ENCODE results near the gene DOC2A.
"Not testable (repeated sequence)": the region's sequence is repeated elsewhere in the genome, so short reads cannot be mapped to it uniquely, and the experiment has no call there.

DOC2A gene

DNA sequence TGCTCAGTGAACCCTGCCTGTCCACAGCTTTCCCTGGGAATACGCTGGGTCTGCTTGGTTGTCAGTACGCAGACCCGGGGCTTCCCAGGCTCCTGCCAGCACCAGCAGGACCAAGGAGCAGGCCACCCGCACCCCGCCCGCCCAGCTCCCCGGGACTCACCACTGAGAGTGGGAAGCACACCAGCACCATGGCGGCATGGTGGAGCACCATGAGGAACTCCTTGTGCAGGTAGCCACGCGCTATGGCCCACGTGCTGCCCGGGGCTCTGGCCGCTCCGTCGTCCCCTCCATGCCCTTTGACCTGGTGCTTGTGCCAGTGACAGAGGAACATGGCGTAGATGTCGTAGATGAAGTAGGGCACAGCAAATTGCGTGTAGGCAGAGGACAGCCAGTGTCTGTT is 15.6 kb upstream of the DOC2A start:
- DNase-seq, result no peak

DNA sequence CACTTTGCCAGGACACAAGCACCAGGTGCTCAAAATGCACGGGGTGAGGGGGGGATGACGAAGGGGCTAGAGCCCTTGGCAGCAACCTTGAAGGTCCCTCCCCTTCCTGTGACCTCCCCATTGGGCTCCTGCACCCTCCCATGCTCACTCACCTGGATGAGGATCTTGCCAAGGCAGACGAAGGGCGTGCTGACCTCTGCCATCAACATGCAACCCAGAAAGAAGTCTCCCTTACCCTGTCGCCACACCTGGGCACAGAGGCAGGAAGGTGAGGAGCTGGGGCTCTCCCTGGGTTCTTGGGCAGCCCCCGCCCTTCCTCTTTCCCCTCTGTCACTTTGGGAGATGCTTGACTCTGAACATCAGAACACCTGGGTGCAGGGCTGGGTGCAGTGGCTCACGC is 14.7 kb upstream of the DOC2A start:
- DNase-seq, result no peak

DNA sequence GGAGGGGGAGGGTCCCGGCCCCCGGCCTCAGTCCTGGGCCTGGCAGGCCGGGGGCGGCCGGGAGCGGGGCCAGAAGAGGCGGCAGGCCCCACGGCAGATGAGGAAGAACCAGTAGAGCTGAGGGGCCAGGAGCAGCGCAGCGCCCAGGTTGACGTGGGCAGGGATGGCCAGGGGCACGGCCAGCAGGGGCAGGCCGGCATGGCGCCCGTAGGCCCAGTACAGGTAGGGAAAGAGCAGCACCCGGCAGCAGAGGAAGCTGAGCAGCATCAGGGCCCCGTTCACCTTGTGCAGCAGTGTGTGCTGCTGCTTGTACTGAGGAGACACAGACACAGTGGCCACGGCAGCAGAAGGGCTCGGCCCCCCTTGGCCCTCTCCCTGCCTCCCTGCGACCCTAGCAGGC is 14.3 kb upstream of the DOC2A start:
- DNase-seq, result no peak

DNA sequence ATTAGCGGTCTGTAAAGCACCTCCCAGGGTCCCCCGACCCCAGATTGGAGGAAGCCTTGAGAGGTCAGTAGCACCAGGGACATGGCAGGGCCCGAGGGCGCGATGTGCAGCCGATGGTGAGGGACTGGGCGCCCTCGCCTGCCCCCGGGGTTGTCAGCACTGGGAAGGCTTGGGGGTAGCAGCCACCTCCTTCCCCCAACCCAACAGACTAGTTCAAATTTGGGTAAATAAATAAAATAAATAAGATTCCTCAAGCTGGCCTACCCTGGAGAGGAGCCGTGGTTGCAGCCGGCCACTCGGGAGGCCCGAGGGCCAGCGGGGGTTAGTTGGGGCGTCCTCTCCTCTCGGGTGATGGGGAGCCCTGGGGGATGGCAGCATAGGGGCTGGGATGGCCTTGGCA is 13.6 kb upstream of the DOC2A start:
- no peak for DNase-seq

DNA sequence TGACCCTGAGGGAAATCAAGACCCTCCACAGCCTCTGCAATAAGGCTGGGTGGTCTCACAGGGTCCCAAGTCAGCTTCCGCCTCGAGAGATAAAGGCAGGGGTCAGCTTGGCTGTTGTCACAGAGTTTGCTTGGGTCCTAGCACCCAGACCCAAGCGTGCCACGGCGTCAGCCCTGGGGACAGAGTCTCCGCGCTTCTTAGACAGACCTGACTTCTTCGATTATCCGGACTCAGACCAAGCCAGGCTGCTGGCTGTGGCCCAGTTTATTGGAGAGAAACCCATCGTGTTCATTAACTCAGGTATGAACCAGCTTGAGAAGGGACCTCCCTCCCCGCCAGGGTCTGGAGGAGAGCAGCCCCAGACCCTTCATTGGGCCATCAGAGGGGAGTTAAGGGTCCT is 12.8 kb upstream of the DOC2A start:
- no peak for DNase-seq

DNA sequence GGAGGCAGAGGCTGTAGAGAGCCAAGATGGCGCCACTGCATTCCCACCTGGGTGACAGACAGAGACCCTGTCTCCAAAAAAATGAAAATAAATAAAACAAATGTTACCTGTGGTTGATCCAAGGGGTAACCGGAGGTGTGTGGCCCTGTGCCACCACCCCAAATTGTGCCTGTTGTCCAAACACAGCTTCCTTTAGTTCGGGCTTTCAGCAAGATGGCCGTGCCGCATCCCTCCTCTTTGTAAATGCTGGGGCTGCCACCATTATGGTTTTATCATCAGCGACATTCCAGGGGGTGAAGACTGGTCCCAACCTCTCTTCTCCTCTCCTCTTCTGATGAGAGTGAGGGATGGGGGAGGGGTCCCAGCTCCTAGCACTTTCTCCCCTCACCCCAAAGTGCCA is 12.1 kb upstream of the DOC2A start, which contains the start of gene C16orf92:
TSS of gene C16orf92 (plus strand) at position 312 of the 400 bp plus-strand sequence. CDS start 143 bp downstream, outside the sequence.
- no peak for DNase-seq

DNA sequence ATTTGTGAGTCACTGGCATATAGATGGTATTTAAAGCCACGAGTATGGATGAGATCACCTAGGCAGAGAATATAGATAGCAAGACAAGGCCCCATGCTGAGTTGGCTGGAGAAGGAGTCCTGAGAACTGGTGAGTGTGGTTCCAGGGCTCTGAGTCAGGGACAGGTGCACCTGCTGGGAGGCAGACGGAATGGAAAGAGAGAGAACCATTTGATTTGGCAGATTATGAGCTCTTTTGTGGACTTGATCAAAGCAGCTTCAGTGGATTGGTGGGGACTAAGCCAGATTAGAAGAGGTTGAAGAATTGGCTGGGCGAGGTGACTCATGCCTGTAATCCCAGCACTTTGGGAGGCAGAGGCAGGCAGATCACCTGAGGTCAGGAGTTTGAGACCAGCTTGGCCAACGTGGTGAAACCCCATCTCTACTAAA is 7.9 kb upstream of the DOC2A start:
- DNase-seq, result no peak

DNA sequence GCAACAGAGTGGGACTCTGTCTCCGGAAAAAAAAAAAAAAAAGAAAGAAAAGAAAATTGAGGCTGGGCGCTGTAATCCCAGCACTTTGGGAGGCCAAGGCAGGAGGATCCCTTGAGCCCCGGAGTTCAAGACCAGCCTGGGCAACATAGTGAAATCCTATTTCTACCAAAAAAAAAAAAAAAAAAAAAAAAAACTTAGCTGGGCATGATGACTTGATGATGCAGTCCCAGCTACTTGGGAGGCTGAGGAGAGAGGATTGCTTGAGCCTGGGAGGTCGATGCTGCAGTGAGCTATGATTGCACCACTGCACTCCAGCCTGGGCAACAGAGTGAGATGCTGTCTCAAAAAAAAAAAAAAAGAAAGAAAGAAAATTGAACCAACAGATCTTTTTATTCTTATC is 7.1 kb upstream of the DOC2A start:
- not testable (repeated sequence) for DNase-seq

DNA sequence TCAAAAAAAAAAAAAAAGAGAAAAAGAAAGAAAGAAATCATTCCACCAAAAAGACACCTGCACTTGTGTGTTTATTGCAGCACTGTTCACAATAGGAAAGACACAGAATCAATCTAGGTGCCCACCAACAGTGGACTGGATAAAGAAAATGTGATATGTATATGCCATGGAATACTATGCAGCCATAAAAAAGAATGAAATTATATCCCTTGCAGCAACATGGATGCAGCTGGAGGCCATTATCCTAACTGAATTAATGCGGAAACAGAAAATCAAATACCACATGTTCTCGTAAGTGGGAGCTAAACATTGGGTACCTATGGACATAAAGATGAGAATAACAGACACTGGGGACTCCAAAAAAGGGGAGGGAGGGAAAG is 6.4 kb upstream of the DOC2A start:
- no peak for DNase-seq

DNA sequence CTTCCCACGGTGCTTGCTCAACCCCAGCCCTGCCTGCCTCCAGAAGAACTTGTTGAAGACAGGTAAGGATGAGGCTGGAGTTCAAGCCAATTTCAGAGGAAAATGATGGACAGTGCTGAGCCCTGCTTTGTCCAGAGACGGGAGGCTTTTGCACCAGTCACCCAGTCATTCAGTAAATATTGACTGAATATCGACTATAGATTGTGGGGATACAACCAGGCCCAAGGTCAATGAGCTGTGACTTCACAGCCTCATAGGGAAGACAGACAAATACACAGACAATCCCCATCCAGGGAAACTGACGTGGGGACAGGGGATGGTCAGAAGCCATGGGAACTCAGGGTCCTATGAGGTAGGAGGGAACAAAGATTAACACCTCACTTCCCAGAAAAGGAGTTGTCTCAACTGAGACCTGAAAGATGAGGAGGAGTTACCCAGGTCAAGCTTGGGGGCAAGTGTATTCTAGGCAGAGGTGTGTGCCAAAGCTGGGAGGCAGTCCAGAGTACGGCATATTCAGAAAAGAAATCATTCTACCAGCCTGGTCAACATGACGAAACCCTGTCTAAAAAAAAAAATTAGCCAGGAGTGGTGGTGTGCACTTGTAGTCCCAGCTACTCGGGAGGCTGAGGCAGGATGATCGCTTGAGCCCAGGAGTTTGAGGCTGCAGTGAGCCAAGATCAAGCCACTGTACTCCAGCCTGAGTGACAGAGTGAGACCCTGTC is 5.9 kb upstream of the DOC2A start:
- DNase-seq, result no peak

DNA sequence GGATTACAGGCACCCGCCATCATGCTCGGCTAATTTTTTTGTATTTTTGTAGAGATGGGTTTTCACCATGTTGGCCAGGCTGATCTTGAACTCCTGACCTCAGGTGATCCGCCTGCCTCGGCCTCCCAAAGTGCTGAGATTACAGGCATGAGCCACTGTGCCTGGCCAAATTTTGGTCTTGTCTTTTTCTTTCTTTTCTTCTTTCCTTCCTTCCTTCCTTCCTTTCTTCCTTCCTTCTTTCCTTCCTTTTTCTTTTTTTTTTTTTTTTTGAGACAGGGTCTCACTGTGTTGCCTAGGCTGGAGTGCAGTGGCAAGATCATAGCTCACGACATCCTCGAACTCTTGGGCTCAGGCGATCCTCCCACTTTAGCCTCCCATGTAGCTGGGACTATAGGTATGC is 4.6 kb upstream of the DOC2A start:
- not testable (repeated sequence) for DNase-seq

DNA sequence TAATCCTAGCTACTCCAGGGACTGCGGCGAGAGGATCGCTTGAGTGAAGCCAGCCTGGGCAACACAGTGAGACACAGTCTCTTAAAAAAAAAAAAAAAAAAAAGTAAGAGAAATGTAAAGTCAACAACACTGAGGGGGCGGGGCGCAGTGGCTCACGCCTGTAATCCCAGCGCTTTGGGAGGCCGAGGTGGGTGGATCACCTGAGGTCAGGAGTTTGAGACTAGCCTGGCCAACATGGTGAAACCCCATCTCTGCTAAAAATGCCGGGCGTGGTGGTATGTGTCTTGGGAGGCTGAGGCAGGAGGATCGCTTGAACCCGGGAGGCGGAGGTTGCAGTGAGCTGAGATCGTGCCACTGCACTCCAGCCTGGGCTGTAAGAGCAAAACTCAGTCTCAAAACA is 1.8 kb upstream of the DOC2A start:
- not testable (repeated sequence) for DNase-seq

DNA sequence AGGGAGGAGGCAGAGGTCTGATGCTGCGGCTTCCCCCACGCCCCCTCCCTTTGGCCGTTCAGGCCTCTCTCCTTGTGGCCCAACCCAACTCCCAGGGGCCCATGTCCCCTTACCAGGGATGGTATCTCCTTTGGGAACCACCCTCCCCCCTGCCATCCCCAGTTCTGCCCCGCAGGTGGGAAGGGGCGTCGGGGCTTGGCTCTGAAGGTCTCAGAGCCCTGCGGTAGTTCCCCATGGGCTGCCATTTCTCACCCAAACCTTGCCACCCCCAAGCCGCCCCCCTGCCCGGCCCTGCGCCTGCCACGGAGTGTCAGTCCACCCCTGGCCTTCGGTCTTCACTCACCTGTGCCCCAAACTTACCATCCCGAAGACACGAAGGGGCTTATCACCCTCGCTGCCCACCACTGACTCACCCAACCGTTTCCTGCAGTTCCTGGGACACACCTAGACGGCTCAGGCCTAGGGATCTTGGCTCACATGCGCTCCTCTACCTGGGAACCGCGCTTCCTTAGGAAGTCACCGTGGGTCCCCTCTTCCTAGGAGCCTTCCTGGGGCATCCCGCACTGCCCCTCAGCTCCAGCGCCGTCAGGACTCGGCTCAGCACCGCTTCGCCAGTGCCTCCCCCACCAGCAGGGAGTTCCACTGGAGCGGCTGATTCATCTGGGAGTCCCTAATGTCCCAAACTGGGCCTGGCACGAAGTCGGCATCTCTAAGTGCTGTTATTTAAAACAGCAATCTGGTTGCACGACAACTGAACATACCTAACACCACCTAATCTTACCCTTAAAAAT is 1.1 kb upstream of the DOC2A start:
- no peak for DNase-seq

DNA sequence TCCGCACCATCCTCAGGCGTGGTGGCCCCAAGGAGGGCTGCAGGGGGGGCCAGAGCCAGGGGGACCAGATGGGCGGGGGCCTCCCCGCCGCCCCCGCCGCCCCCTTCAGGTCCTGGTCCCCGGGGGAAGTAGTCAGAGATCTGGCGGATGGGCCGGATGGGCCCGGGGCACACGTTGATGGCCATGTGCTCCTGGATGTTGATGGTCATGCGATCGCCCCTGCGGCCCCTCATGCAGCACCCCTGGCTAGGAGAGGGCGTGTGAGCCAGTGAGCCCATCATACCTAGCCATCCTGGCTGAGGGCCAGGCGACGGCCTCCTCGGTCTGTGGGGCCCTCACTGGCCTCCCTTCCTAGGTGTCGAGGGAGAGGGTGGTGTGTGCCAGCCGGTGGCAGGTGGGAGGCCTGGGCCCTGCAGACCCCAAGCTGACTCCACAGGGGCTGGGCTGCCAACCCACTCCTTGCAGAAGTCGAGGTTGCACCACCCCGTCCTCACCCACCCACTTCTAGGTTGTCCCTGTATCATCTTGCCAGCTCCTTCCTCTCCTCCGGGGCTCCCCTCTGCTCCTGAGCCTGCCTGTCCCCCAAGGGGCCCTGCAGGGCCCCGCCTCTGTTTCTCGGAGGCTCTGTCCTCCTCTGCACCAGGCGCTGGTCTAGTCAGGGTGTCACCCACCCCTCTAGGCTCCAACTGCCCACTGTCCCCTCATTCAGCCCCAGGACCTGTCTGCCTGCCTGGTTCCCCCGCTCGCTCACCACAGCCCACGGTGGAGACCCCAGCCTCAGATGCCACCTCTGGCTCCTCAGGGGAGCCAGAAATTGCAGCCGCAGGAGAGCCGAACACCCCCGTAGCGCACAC is 610 bp downstream of the DOC2A start:
- DNase-seq, result no peak

DNA sequence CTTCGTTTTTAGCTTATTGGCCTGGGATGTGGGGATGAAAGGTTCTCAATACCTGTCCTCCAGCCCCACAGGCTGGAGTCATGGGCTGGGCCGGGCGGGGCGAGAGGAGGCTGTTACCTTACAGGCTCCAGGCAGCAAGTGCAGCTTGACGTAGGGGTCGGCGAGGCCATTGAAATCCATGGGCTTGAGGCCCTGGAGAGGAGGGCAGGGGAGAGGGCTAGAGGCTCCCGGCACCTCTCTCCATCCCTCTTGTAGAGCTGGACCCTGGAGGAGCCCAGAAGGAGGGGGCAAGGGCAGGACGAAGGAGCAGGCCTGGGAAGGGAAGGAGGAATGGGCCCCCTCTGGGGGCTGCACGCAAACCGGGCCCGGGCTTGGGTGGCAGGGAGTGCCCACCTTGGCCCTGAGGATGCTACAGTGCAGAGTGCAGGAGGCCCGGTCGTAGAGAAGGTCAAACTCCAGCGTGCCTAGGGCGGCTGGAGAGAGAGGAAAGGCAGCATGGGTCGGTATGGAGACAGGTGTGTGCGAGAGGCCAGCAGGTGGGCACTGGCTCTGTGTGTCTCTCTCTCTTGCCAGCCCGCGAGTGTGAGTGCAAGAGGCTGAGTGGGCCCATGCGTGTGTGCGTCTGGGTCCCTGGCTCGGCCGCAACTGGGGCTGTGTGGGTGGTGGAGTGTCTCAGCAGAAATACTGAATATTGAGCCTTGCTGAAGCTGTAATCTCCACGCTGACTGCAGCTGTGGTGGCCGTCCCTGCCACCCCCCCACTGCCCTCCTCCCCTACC is 1.6 kb downstream of the DOC2A start:
- DNase-seq, result no peak

DNA sequence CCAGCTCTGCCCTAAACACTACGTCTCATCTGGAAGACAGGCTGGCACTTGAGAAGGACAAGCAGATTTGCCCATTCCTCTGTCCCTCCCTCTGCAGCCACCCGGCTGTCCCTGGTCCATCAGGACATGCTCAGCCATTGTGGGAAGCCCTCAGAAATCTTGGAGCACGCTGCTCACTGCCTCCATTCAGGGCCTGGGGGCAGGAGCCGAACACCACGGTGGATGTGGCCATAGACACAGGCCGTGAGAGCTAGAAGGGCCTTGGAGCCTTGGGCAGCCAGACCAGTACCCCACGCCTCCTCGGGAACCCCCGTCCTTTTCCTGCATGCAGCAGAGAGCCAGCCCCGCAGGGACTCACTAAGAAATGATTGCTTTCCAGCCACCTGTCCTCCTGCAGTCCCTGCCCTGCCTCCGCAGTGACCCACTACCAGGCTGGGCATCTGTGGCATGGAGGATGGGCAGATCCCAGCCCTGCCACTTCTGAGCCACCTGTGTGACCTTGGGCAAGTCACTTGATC is 3.4 kb downstream of the DOC2A start:
- DNase-seq, result no peak

DNA sequence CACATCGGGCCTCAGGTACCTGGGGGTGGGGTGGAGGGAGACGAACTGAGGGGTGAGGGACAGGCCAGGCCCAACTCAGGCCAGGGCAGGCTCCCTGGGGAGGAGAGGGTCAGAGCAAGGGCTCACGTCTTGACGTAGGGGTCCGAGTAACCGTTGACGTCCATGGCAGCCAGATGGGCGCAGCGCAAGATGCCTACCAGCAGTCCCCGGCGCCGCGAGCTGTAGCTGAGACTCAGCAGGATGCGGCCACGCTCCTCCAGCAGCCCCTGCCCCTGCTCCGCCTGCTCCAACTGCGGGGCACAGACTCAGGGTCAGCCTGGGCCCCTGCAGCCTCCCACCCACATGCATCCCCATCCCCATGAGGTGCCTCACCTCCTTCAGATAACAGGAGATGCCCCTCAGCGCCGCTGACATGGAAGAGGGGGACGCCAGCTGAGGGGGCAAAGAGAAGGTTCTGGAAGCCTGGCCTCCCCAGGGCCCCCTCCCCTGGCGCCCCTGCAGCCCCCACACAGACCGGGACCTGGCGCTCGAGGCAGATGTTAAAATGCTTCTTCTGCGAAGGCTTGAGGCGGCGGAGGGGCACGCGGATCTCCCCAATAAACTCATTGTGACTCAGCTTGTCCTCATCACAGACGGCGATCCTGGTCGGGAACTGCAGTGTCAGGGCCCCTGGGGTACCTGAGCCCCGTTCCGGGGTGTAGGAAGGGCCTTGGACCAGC is 4.0 kb downstream of the DOC2A start:
- DNase-seq, result no peak

DNA sequence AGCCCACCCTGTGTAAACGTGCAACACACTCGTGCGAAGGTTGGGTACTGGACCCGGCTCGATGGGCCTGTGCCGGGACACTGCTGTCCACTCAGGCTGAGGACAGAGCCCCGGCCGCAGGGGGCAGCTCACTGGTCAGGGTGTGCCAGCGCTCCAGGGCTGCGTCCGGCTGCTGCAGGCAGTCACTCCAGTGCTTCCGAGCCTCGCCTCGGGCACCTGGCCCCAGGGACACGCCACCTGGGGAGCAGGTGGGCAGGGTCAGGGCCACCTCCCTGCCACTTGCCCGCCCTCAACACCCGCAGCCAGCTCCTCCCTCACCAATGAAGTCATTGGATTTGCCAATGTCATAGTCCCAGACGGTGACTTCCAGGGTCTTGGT is 4.7 kb downstream of the DOC2A start:
- no peak for DNase-seq

DNA sequence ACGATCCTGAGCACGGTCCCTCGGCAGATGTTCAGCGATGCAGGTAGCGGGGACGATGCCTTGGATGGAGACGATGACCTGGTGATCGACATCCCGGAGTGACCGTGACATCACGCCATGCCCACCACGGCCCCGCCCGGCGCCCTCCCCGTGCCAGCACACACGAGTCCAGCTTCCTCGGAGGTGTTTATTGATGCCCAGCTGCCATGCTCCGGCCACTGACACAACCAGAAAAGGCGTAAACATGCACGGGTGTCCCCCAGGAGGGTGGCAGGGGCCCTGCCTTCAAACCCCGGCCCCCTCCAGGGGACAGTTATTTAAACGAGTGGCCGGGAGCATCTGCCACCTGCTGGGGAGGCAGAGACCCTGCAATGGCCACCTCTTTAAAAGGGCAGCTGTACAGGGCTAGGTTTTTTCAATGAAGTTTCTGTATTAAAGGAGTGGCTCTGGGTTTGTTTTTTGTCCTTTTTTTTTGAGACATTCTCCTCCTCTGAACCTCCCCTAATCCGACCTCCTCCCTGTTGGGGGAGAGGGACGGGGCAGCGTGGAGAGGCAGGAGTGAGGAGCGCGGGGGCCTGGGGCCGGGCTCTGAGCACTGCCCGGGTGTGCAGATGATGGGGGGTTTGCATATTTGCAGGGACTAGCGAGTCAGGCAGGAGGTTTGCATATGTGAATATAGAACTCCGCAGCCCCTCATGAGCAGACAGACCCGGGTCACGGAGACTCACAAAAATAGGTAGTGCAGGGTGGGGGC is 5.3 kb downstream of the DOC2A start:
- no peak for DNase-seq

DNA sequence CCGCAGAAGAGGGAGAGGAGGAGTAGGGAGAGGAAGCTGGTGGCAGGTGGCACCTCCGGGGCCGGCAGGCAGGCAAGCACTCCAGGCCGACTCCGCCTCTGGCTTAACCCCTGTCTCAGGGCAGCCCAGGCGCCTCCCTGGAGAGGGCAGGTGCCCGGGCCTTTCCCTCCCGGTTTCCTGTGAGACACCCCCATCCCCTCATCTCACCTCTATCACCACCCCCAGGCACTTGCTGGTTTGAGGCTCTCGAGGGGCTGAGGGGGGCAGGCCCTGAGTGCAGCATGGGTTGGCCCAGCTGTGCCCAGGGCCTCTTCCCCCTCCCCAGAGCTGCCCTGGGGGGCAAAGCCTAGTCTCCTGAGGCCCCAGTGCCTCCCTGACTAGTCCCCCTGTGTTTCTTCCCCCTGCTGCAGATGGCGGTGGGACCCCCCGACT is 6.0 kb downstream of the DOC2A start:
- no peak for DNase-seq

DNA sequence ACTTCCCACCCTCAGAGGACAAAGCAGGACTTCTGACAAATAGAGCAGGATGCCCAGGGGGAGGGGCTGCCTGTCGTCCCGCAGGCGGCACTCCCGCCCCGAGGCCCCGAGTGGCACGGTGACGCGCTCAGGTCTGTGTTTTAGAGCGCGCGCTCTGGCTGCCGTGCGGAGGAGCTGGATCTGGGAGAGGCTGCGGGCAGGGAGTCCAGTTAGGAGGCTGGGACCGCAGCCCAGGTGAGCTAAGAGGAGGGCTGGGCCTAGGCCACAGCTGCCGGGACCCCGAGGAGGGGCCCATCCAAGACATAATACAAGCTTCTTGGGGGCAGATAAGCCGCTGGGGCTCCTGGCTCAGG is 6.4 kb downstream of the DOC2A start:
- no peak for DNase-seq

Measured in hippocampal formation (tissue), 2 donors.